GM23248 (cell line): Measurements from ENCODE around the gene PPP6R2. TPM values are rescaled to one million over a fixed set of nuclear protein-coding genes. Genes with fewer than 3 reads are reported as not detected.
A peak's percentile ranks its signal among the peaks of the same experiment; 100 is the strongest.

Experiments
- DNase-seq: peaks from one replicate; pipeline ENCODE4 v3.0.0-alpha.2; 2015
- H2AFZ ChIP-seq: fragments of 200-600 bp; sonication (generic); 2 replicates; pipeline ENCODE4 v1.6.1; 2016; ENCODE audit warnings: antibody characterized with exemption
- H3F3A ChIP-seq: fragments of 200-600 bp; sonication (generic); 2 replicates; pipeline ENCODE4 v1.6.1; 2016; ENCODE audit warnings: mild to moderate bottlenecking, antibody characterized with exemption, mixed run types; ENCODE audit not compliant: insufficient read depth
- H3K27ac ChIP-seq: fragments of 200-600 bp; sonication (generic); 2 replicates; pipeline ENCODE4 v1.5.1; 2016; ENCODE audit warnings: mild to moderate bottlenecking
- H3K27me3 ChIP-seq: fragments of 200-600 bp; sonication (generic); replicated peaks from 2 replicates; pipeline ENCODE4 v1.6.1; 2016; ENCODE audit warnings: mild to moderate bottlenecking; ENCODE audit not compliant: insufficient read depth
- H3K36me3 ChIP-seq: fragments of 200-600 bp; sonication (generic); 2 replicates; pipeline ENCODE4 v1.6.1; 2016; ENCODE audit warnings: low read depth, mild to moderate bottlenecking
- H3K4me1 ChIP-seq: fragments of 200-600 bp; sonication (generic); 2 replicates; pipeline ENCODE4 v1.6.1; 2016; ENCODE audit warnings: mild to moderate bottlenecking; ENCODE audit not compliant: insufficient read depth
- H3K4me2 ChIP-seq: fragments of 200-600 bp; sonication (generic); one replicate; pipeline ENCODE4 v1.6.1; 2016; ENCODE audit warnings: mild to moderate bottlenecking; ENCODE audit not compliant: unreplicated experiment
- H3K4me3 ChIP-seq: fragments of 200-600 bp; sonication (generic); 2 replicates; pipeline ENCODE4 v1.5.1; 2016; ENCODE audit warnings: mild to moderate bottlenecking
- H3K79me2 ChIP-seq: fragments of 200-600 bp; sonication (generic); 2 replicates; pipeline ENCODE4 v1.6.1; 2016; ENCODE audit warnings: mild to moderate bottlenecking; ENCODE audit not compliant: insufficient read depth
- H3K9ac ChIP-seq: fragments of 200-600 bp; sonication (generic); 2 replicates; pipeline ENCODE4 v1.6.1; 2016; ENCODE audit warnings: mild to moderate bottlenecking
- H3K9me2 ChIP-seq: fragments of 200-600 bp; sonication (generic); 2 replicates; pipeline ENCODE4 v1.6.1; 2016; ENCODE audit warnings: mixed run types, mild to moderate bottlenecking, moderate library complexity; ENCODE audit not compliant: insufficient read depth
- H3K9me3 ChIP-seq: fragments of 200-600 bp; sonication (generic); one replicate; pipeline ENCODE4 v1.6.1; 2017; ENCODE audit warnings: low read depth
- H4K20me1 ChIP-seq: fragments of 200-600 bp; sonication (generic); 2 replicates; pipeline ENCODE4 v1.6.0; 2016; ENCODE audit not compliant: insufficient read depth
- EZH2 ChIP-seq: fragments of 200-600 bp; sonication (generic); IDR thresholded peaks from 2 replicates; pipeline ENCODE4 v1.6.1; 2018; ENCODE audit warnings: antibody characterized with exemption, mild to moderate bottlenecking; ENCODE audit not compliant: insufficient read depth, poor library complexity, severe bottlenecking
- EZH2phosphoT487 ChIP-seq: fragments of 200-600 bp; sonication (generic); IDR thresholded peaks from 2 replicates; pipeline ENCODE4 v1.6.1; 2018; ENCODE audit warnings: antibody characterized with exemption, moderate library complexity, mild to moderate bottlenecking, low read depth; ENCODE audit not compliant: insufficient read depth
- WGBS, 2 experiments: methylation state at CpG; one replicate each; pipeline ENCODE4 v1.1.6; 2015 to 2017; ENCODE audit warnings: low lambda C conversion rate in 2 of 2, low coverage in 1 of 2; ENCODE audit errors: missing lambda C conversion rate in 2 of 2; 5-methylcytosine and 5-hydroxymethylcytosine counted together
- in situ Hi-C: fragments of 300-500 bp; cut with MboI; formaldehyde crosslinking; loops from 2 replicates; pipeline ENCODE4 v1.15.0; 2020
- polyA plus RNA-seq: library from polyadenylated mRNA; unstranded; fragments of >200 nt; fragmentation: Nextera tagmentation; extraction: Ambion mirVana; gene quantifications from 2 replicates; pipeline ENCODE4 v1.2.1, GENCODE V29; 2016
- total RNA-seq: library from RNA; depleted of rRNA; stranded (reverse); fragments of >200 nt; shearing (Covaris generic); gene quantifications from 2 replicates; pipeline ENCODE4 v1.2.3, GENCODE V29; 2014

Gene PPP6R2
- total and polyA plus RNA-seq, 2 experiments from 2014 or later = 22.2 to 58.4 TPM

DNA sequence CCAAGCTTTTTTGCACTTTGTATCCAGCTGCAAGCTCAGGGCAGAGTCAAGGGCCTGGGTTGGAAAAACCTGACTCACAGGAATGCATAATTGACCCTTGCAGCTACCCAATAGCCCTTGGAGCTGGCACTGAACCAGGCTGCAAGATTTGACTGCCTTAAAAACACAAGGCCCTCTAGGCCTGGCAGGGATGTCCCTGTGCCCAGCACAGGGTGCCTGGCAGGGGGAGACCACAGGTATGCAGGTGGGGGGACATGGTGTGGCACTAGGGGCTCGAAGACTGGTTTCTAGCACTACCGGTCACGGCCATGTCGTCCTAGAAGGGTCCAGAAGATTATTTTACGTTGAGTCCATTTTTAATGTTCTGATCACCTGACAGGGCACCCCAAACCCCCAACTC is 101.5 kb downstream of the PPP6R2 start:
- H2AFZ ChIP-seq = no peak overlapping the region
- H3K79me2 ChIP-seq = no peaks in the 10 kb centered on the region
- no peaks in the 10 kb centered on the region for H3K9me3 ChIP-seq
- peak; percentile 86 for DNase-seq
- no peak overlapping the region for H3K4me2 ChIP-seq
- H3K4me1 ChIP-seq = no peaks in the 10 kb centered on the region
- WGBS, 2 experiments = 66 to 80% methylated on average over 5 of the region's 5 CpGs
- H3K27ac ChIP-seq = peak overlapping the region; percentile 51
- no peak overlapping the region for H3K9ac ChIP-seq
- TF ChIP-seq EZH2 (no peak), EZH2phosphoT487 (no peak)
- H3K36me3 ChIP-seq = no peaks in the 10 kb centered on the region
- no peaks in the 10 kb centered on the region for H3K27me3 ChIP-seq
- in situ Hi-C loops = no loop called here
- H3K4me3 ChIP-seq = no peak overlapping the region
- H3F3A ChIP-seq = no peaks in the 10 kb centered on the region; the same call in 1 of the 2 replicates
- H3K9me2 ChIP-seq = no peaks in the 10 kb centered on the region
- H4K20me1 ChIP-seq = no peaks in the 10 kb centered on the region

DNA sequence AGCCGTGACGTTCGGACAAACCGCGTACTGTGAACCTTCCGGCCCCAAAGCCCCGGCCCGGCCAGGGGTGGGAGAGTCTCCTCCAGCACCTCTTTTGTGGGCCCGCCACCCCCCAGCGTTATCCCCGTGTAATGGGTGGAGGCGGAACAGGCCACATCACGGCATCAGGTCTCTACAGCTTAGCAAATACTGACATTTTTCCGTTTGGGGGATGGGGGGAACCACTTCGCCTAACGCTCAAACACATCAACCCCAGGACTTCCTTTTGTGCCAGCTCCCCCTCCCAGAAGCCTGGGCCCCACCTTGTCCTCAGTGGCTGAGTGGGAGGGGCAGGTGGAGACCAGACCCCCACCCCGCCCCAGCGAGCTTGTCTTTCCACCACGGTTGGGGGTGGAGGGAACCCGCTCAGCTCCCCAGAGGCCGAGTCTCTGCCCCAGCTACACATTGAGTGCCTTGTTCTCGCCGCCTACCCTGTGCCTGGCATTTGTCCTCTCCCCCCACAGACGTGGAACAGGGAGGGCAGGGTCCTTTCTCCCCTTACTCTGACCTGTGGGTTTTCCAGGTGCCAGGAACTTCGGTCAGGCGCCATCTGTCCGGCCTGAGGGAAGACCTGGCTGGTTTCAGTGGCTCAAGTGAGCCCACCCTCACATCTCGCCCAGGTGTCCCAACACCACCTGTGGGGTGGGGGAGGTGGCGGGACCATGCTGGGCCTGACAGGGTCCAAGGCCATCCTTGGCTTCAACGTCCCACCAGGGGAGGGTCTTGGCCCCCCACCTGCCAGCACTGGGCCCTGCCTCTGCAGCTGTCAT is 102.1 kb downstream of the PPP6R2 start:
- in situ Hi-C loops = no loop called here
- Histone ChIP-seq H3K9ac (no peak overlapping the region), H2AFZ (no peak overlapping the region), H3K27me3 (no peaks in the 10 kb centered on the region), H3K4me1 (no peaks in the 10 kb centered on the region), H3K79me2 (no peaks in the 10 kb centered on the region), H3F3A (no peaks in the 10 kb centered on the region; the same call in 1 of the 2 replicates), H3K27ac (peak overlapping the region; percentile 51), H3K9me2 (no peaks in the 10 kb centered on the region), H3K36me3 (no peaks in the 10 kb centered on the region), H3K4me3 (no peak overlapping the region), H3K9me3 (no peaks in the 10 kb centered on the region), H3K4me2 (no peak overlapping the region), H4K20me1 (no peaks in the 10 kb centered on the region)
- no peak for DNase-seq
- WGBS, 2 experiments = 80 to 83% methylated on average over 29 to 30 of the region's 30 CpGs
- TF ChIP-seq EZH2phosphoT487 (no peak), EZH2 (no peak)

DNA sequence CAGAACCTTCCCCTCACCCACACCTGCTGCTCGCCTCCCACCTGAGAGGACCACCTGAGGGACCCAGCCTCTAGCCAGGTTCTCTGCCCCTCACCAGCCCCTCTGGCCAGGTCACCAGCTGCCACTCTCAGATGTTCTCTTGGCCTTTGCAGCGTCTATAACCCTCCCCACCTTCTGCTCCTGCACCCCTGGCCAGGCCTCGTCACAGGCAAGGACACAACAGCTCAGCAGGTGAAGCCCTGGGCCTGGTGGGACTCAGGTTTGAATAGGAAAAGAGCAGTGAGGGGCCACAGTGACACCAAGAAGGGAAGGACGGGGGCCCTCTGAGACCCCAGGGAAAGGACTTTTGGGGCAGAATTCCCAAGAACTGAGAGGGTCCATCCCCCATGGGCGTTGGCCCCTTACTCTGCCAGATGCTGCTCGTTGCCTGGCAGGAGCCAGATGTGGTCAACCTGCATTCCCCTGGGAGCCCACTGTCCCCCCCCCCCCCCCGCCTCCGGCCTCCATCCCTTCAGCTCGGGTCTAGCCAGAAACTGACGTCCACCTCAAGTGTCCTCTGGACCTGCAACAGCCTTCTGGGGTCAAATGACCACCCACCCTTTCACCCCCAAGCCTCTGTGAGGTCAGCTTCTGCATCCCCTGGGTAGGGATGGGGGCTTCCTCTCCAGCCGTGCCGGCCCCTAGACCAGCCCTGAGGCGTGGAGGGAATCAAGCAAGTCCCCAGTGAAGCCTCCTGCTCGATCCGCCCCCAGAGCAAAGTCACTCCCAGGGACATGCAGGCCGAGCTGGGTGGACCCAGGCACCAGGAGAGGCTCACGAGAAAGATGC is 103.0 kb downstream of the PPP6R2 start:
- 80 to 82% methylated on average over 12 to 17 of the region's 17 CpGs for WGBS, 2 experiments
- no peak overlapping the region for H3K9ac ChIP-seq
- no peak for DNase-seq
- H3K79me2 ChIP-seq = no peaks in the 10 kb centered on the region
- H3K9me3 ChIP-seq = no peaks in the 10 kb centered on the region
- no peak overlapping the region for H3K27ac ChIP-seq
- TF ChIP-seq EZH2phosphoT487 (no peak), EZH2 (no peak)
- H2AFZ ChIP-seq = no peak overlapping the region
- no peak overlapping the region for H3K4me2 ChIP-seq
- H3F3A ChIP-seq = peaks cover under 1% of the 10 kb centered on the region; the same call in 1 of the 2 replicates
- no peaks in the 10 kb centered on the region for H4K20me1 ChIP-seq
- no peaks in the 10 kb centered on the region for H3K9me2 ChIP-seq
- H3K36me3 ChIP-seq = no peaks in the 10 kb centered on the region
- H3K4me1 ChIP-seq = no peaks in the 10 kb centered on the region
- no peak overlapping the region for H3K4me3 ChIP-seq
- no peaks in the 10 kb centered on the region for H3K27me3 ChIP-seq
- in situ Hi-C loops = no loop called here

DNA sequence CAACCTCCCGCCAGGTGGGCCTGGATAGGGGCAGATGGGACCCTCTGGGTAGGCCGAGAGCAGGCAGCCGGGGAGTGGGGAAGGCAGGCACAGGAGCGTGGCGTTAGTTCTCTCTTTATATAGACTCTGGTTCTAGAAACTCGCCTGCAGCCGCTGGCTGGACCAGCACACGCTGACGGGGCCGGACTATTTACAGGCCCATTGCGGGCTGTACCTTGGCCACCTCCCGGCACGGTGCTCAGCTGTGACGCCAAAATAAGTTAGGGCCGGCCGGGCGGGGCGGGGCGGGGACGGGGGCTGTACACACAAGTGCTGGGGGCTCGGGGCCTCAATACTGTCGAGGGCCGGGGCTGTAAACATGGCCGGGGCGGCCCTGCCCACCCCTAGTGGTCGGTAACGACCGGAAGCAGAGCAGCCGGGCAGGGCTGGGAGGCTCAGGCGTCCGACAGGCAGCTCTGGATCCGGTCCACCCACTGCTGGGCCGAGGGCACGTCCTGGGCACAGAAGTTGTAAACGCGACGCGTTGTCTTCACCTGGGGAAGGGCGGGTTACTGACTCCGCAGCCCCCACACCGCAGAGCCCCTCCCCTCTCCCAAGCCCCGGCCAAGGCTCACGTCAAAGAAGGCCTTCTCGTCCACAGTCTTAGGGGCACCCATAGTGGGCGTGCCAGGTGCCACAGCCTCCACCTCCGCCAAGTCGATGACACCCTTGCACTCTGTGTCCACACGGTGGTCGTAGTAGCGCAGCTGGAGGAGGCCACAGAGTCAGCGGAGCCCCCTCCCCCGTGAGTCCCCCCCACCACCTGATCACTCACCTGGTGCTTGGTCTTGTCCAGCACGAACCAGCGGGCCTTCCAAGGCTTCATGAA is 103.8 kb downstream of the PPP6R2 start:
- Histone ChIP-seq H3F3A (peaks cover 5% of the 10 kb centered on the region), H3K27ac (no peak overlapping the region), H3K9ac (no peak overlapping the region), H3K27me3 (no peaks in the 10 kb centered on the region), H4K20me1 (no peaks in the 10 kb centered on the region), H3K9me3 (no peaks in the 10 kb centered on the region), H3K4me1 (no peaks in the 10 kb centered on the region), H3K79me2 (no peaks in the 10 kb centered on the region), H3K4me3 (no peak overlapping the region), H2AFZ (no peak overlapping the region), H3K9me2 (no peaks in the 10 kb centered on the region), H3K4me2 (no peak overlapping the region), H3K36me3 (0 out of 2 replicates have a peak, but pooled peaks cover 3% of the 10 kb centered on the region)
- no peak for DNase-seq
- WGBS, 2 experiments = 93% methylated on average over 32 to 54 of the region's 54 CpGs
- TF ChIP-seq EZH2phosphoT487 (no peak), EZH2 (no peak)
- in situ Hi-C loops = no loop called here
